Stimulated activated CD8-positive, alpha-beta memory T cell treated with anti-CD3 and anti-CD28 coated beads, Interleukin-15, amount 100 ng/mL, for 4 hours (primary cell): ENCODE data around the gene N4BP2.
"Not testable (repeated sequence)": the region's sequence is repeated elsewhere in the genome, so short reads cannot be mapped to it uniquely, and the experiment has no call there.

Experiments used
- DNase-seq, 2 donors: peaks; one replicate each; pipeline ENCODE4 v3.0.0-alpha.2; 2020; ENCODE audit warnings: low read depth in 2 of 2

N4BP2 gene

DNA sequence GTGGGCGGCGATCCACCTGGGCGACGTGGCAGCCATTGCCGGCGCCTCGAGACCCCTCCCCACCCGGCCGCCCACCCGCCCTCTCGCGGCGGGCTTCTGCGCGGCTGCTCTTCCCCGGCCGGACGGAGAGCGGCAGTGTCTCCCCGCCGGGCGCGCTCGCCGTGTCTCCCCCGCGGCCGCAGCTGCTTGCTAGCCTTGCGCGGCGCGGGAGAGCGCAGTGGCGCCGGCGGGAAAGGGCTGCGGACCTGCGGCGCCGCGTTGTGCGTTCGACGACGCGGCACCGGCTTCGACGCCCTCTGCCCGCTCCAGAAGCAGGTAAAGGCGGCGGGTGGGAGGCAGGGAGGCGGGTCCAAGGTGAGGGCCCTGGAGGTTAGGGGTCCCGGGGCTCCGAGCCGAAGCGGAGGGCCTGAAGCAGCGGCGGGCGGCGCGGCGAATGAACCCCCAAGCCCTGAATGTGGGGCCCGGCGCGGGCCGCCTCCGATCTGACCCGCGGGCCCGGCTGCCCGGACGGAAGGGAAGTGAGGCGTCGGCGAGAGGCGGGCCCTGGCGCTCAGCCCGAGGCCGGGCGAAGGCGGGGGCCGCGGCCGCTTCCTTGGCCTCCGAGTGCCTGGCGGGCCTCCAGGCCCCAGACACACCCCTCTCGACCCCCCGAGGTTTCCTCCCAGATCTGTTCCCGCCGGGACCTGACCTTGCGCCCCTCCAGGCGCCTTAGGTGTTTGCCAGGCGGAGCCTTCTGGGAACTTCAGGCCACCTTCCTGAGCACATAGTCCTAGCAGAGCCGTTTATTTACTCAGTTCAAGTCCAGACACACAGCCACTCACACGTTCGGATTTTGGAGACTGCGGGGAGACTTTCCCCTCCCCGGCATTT is at the start of gene N4BP2:
N4BP2 (plus strand) TSS at position 135 of the 870 bp plus-strand sequence. CDS start 40,491 bp downstream, outside the sequence.
- peak; percentile 37 to 56 for DNase-seq

DNA sequence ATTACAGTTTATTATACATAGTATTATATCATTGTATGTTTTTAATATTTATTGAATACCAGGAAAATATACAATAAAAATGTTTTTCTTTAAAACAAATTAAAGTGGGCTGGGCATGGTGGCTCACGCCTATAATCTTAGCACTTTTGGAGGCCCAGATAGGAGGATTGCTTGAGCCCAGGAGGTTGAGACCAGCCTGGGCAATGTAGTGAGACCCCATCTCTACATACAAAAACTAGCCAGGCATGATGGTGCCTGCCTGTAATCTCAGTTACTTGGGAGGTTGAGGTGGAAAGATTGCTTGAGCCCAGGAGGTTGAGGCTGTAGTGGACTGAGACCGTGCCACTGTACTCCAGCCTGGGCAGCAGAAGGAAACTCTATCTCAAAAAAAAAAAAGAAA is 40.6 kb upstream of the N4BP2 start:
- DNase-seq: no peak

DNA sequence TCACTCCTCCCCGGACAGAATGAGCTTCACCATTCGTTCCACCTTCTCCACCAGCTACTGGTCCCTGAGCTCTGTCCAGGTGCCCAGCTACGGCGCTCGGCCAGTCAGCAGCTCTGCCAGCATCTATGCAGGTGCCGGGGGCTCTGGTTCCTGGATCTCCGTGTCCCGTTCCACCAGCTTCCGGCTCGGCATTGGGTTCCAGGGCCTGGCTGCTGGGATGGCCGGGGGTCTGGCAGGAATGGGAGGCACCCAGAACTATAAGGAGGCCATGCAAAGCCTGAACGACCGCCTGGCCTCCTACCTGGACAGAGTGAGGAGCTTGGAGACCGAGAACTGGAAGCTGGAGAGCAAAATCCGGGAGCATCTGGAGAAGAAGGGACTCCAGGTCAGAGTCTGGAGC is 36.4 kb upstream of the N4BP2 start:
- no peak for DNase-seq

DNA sequence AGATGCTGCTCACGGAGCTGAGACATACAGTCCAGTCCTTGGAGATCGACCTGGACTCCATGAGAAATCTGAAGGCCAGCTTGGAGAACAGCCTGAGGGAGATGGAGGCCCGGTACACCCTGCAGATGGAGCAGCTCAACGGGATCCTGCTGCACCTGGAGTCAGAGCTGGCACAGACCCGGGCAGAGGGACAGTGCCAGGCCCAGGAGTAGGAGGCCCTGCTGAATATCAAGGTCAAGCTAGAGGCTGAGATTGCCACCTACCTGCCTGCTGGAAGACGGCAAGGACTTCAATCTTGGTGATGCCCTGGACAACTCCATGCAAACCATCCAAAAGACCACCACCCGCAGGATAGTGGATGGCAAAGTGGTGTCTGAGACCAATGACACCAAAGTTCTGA is 35.5 kb upstream of the N4BP2 start:
- DNase-seq: not testable (repeated sequence)

DNA sequence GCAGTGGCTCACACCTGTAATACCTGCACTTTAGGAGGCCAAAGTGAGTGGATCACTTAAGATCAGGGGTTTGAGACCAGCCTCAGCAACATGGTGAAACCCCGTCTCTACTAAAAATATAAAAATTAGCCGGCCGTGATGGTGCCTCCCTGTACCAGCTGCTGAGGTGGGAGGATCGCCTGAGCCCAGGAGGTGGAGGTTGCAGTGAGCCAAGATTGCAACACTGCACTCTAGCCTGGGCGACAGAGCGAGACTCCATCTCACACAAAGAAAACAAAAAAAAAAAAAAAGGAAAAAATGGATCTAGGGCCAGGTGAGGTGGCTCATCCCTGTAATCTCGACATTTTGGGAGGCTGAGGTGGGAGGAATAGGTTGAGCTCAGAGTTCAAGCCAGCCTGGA is 32.6 kb upstream of the N4BP2 start:
- not testable (repeated sequence) for DNase-seq

DNA sequence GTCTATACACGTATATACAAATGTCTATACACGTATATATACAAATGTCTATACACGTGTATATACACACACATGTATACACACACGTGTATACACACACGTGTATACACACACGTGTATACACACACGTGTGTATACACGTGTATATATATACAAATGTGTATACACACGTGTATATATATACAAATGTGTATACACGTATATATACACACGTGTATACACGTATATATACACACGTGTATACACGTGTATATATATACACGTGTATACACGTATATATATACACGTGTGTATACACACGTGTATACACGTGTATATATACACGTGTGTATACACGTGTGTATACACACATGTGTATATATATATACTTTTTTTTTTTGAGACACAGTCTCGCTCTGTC is 23.9 kb upstream of the N4BP2 start:
- DNase-seq: no peak

DNA sequence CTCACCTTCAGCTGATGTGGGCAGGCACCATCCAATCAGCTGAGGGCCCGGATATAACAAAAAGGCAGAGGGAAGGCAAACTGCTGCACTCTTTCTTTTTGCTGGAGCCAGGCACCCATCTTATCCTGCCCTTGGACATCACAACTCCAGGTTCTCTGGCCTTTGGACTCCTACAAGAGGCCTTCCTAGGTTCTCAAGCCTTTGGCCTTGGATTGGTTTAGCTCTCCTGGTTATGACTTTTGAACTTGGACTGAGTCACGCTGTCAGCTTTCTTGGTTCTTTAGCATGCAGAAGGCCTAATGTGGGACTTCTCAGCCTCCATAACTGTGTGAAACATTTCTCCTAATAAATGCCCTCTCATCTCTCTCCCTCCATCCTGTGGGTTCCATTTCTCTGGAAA is 23.0 kb upstream of the N4BP2 start:
- DNase-seq: no peak

DNA sequence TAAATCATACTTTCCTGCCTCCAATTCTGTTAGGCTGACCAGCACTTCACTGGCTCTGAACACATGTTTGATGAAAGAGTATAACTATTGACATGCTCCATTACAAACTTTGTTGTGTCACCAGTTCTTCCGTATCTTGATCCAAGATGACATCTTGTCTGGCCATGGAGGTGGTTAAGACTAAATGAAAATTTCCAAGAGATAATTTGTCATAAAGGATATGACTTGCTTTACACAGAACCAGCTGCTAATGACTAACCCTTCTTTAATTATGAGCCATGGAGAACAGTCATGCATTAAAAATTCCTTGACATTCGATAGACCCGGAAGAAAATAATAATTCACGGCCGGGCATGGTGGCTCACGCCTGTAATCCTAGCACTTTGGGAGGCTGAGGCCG is 17.7 kb upstream of the N4BP2 start:
- no peak for DNase-seq

DNA sequence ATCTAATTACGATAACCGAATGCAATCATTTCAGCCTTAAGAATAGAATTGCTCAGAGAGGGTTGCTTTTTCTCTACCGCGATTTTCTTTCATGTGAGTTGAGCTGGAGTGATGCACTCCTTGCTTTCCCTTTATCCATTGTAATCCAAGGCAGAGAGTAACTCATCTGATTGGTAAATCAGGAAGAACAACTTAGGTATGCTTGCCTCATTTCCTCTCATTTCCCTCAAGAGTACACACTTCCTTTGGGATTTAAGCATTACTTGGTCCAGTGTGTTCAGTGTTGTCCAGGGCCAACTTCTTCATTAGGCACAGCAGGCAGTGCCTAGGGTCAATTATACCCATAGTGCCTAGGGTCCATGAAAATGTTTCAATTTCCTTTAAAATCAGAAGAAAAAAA is 15.7 kb upstream of the N4BP2 start:
- no peak for DNase-seq

DNA sequence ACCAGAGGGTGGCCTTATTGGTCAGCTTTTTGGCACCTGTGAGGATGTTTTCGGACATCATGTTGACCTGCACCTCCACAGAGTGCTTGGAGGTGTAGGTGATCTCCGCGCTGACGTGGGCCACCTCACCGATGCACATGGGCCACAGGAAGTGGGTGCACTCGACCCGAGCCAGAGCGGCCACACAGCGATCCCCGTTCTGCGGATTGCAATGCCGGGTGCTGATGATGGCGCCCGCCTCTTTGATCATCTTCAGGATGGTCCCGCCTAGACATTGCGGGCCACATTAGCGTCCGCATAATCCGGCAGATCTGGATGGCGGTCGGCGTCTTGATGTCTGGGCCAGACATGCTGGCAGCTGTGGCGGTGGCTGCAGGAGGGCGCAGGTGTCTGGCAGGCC is 12.9 kb upstream of the N4BP2 start:
- DNase-seq: no peak

DNA sequence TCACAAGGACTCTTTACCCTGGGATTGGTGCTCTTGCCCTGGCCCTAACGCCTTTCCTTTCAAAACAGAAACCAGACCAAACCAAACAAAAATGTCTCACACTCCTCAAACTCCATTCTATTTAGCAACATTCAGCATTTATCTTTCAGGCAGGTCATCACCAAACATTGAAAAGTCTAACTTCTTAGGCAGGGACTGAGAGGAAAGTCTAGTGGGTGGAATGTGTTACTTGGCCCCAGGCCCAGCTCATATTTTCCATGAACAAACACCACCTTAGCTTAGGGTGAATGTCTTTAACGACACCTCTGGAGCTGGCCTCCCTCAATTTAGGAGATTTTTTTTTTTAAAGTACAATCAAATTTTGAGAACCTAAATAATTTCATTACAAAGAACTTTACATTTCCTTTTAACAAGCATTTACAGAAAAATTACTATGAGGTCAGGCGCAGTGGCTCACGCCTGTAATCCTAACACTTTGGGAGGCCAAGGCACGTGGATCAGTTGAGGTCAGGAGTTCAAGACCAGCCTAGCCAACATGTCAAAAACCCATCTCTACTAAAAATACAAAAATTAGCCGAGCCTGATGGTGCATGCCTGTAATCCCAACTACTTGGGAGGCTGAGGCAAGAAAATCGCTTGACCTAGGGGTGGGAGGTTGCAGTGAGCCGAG is 10.2 kb upstream of the N4BP2 start:
- peak in 1 of 2 donors; percentile 19 for DNase-seq

DNA sequence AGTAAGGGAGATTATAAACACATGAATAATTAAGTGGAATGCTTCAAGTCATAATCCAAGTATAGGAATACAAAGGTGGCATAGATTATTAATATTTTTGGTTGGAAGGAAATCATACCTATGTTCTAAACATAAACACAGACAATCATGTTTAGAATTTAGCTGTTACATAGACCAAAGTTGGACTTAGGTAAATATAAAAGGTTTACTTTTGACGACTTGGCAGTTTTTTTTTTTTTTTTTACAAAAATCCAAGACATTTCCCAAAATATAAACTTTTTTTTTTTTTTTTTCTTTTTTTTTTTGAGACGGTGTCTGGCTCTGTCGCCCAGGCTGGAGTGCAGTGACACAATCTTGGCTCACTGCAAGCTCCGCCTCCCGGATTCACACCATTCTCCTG is 3.5 kb upstream of the N4BP2 start:
- DNase-seq: no peak

DNA sequence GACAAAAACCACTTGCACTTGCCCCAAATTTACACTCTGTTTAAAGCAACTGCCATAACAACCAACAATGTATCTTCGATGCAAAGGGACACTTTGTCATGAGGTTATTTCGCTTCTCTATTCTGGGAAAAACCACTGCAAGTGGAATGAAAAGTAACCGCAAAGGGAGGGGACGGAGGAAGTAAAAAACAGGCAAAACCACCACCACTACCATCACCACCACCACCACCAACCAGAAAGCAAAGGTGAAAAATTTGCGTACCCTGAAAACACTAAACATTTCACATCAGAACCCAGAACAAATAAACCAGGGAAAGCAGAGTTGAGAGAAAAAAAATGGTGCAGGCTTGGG is 1.2 kb upstream of the N4BP2 start:
- peak; percentile 3 to 15 for DNase-seq

DNA sequence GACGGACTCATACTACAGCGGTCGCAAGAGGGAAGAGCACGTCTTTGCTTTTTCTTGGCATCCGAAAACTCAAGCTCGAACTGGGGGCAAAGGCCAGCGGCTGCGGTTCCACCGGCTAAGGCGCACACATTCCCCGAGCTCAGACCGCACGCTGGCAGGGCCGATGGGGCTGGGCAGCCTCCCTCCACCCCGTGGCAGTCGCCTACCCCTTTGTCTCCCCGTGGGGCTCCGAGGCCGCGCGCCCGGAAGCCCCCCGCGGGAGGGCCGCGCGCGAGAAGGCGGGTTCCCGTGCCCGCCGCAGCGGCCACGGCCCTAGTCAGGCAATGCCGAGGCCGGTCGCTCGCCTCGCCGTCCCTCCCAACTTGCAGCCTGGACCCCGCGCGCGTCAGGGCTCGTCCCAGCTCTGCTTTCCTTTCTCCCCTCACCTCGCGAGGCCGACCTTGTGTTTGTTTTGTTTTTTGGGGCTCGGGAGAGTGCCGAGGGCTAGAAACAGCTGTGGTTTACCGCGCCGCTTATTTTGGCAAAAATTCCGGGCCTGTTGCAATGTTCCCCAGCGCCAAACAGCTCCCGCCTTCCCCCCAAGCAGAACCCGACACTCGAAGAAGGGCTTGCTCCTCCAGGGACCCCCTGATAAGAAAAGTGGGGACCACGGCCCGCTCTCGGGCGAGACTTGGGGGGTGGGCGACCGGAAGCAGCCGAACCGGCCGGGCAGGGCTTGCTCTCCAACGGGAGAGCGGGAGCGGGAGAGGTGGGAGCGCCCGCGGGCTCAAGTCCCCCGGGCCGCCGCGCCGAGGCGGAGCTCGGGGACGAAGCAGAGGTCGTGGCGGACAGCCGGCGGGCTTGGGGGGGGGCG is 561 bp upstream of the N4BP2 start:
- peak; percentile 8 to 25 for DNase-seq

DNA sequence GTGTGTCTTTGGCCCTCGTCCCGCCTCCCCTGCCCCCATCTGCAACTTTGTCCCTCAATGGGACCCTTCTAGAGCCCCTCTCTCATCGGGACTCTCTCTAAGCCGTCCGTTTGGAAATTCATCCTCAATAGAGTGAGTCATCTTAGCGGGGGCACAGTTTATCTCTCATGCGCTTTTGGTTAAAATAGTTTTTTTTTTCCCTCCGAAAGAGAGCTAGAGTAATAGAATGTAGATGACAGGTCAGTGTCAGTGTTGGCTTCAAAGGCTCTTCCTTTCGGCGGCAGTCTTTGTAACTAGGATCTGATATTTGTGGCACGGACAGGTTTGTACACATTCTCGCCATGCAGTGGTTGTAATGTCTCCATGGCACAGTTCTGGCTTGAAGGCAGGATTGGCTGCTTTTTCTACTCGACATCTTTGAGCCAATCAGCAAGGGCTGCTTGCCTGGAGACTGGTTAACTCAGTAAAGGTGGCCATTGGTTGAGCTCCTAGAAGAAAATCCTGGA is 989 bp downstream of the N4BP2 start:
- DNase-seq: peak in 1 of 2 donors; percentile 53

DNA sequence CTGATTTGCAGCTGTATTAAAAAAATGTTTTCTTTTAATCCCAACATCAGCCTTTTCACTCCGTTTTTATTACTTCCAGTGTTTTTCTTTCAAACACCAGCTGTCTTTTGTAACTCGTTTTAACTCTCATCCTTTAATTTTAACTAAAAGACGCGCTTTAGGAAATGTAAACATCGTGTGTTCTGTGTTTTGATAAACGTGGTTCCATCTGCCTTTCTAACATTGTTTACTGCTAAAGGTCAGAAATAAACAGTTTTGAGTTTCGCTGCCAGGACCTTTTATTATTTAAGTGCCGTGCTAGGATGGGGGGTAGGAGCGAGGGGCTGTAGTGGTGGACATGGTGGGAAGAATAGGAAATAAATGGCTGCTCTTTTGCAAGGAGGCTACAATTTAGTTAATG is 1.5 kb downstream of the N4BP2 start:
- no peak for DNase-seq

DNA sequence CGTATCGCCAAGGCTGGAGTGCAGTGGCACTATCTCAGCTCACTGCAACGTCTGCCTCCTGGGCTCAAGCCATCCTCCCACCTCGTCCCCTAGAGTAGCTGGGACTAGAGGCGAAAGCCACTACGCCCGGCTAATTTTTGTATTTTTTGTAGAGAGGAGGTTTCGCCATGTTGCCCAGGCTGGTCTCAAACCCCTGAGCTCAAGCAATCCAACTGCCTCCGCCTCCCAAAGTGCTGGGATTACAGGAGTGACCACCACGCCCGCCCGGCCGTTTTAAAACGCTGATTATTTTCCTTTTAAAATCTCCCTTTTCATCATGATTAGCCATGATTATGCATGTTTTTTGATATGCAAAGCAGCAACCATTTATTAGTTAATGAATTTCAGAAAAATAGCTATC is 2.2 kb downstream of the N4BP2 start:
- DNase-seq: no peak

DNA sequence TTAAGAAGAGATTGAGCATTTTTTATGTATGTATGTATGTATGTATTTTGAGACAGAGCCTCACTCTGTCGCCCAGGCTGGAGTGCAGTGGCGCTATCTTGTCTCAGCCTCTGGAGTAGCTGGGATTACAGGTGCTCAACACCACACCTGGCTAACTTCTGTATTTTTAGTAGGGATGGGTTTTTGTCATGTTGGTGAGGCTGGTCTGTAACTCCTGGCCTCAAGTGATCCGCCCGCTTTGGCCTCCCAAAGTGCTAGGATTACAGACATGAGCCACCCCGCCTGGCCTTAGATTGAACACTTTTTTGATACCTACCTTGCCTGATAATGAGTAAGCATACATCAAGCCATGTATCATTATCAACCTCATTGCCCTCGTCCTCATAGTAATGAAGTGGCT is 2.7 kb downstream of the N4BP2 start:
- DNase-seq: no peak

DNA sequence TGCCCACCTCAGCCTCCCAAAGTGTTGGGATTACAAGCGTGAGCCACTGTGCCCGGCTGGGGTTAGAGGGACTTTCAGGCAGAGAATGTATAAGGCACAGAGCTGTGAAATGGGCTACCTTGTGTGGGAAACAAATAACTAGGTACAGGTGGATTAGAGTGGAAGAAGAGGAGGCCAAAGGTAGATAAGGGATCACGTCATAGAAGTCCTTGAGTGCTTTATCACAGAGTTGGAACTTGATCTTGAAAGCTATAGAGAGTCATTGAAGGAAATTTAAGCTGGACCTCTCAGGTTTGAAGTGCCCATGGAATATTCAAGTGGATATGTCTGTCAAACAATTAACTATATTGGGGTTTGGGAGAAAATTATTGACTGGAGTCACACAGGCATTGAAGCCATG is 8.4 kb downstream of the N4BP2 start:
- DNase-seq: no peak

DNA sequence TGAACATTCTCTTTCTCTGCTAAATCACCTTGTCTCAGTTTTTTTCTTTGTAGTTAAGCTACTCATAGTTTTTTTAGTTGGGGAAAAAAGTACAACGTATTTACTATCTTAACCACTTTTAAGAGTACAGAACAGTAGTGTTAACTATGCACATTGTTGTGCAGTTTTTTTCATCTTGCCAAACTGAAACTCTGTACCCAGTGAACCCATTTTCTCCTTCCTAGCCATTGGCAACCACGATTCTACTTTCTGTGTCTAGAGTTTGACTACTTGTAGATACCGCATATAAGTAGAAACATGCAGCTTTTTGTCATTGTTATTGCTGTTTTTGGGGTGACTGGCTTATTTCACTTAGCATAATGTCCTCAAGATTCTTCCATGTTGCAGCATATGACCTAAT is 10.0 kb downstream of the N4BP2 start:
- DNase-seq: no peak

DNA sequence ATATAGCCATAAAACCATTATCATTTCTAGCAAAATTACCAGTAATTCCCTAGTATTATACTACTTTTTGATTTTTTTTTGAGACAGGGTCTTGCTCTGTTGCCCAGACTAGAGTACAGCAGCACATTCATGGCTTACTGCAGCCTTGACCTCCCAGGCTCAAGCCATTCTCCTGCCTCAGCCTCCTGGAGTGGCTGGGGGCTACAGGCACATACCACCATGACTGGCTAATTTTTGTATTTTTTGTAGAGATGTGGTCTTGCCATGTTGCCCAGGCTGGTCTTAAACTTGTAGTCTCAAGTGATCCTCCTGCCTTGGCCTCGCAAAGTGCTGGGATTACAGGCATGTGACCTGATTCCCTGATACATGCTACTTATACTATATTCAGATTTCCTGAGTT is 13.7 kb downstream of the N4BP2 start:
- no peak for DNase-seq

DNA sequence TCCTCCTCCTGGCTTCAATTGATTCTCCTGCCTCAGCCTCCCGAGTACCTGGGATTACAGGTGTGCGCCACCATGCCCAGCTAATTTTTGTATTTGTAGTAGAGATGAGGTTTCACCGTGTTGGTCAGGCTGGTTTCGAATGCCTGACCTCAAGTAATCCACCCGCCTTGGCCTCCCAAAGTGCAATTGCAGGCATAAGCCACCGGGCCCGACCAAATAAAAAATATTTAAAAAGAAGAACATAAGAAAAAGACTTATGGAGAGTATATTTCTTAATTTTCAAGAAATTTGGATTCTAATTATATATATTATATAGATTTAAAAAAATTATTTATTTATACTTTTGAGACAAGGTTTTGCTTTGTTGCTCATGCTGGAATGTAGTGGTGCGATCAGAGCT is 29.8 kb downstream of the N4BP2 start:
- DNase-seq: no peak
